Endothelial cell (in vitro differentiated cells): ENCODE measurements around the gene PPP1R9A. TPM values are rescaled to one million over a fixed set of nuclear protein-coding genes. Genes with fewer than 3 reads are reported as not detected.

Experiments
- DNase-seq: peaks from one replicate; pipeline ENCODE4 v3.0.0; 2021; ENCODE audit warnings: low spot score
- H3K27ac Mint-ChIP-seq: one replicate; pipeline ENCODE4 v1.8.0; 2021; ENCODE audit warnings: mixed read lengths, inconsistent platforms; ENCODE audit not compliant: unreplicated experiment
- H3K27me3 Mint-ChIP-seq: one replicate; pipeline ENCODE4 v1.8.0; 2021; ENCODE audit warnings: mild to moderate bottlenecking, moderate library complexity, mixed read lengths, inconsistent platforms; ENCODE audit not compliant: unreplicated experiment
- H3K36me3 Mint-ChIP-seq: one replicate; pipeline ENCODE4 v1.8.0; 2021; ENCODE audit warnings: mild to moderate bottlenecking, low read depth, mixed read lengths, inconsistent platforms; ENCODE audit not compliant: unreplicated experiment
- H3K4me1 Mint-ChIP-seq: one replicate; pipeline ENCODE4 v1.8.0; 2021; ENCODE audit warnings: mild to moderate bottlenecking, mixed read lengths, inconsistent platforms; ENCODE audit not compliant: unreplicated experiment
- H3K4me3 Mint-ChIP-seq: one replicate; pipeline ENCODE4 v1.8.0; 2021; ENCODE audit warnings: mild to moderate bottlenecking, mixed read lengths, inconsistent platforms; ENCODE audit not compliant: unreplicated experiment
- H3K9me3 Mint-ChIP-seq: one replicate; pipeline ENCODE4 v1.8.0; 2021; ENCODE audit warnings: mixed read lengths, inconsistent platforms; ENCODE audit not compliant: unreplicated experiment
- total RNA-seq: library from RNA; stranded (reverse); fragmentation: NEBNext Ultra II Directional; extraction: Animal tissue kit (Norgen Biotek cat#: 25700); gene quantifications from one replicate; pipeline ENCODE4 v1.2.1, GENCODE V29; 2021; ENCODE audit not compliant: unreplicated experiment
- TF ChIP-seq, protein P1 (sequence below): fragments of 200-600 bp; sonication (generic); IDR thresholded peaks from one replicate; pipeline ENCODE4 v1.5.0; 2021; ENCODE audit warnings: antibody characterized with exemption; ENCODE audit not compliant: unreplicated experiment

PPP1R9A gene
- total RNA-seq, 1 donor from 2014 or later: 22.2 TPM

DNA sequence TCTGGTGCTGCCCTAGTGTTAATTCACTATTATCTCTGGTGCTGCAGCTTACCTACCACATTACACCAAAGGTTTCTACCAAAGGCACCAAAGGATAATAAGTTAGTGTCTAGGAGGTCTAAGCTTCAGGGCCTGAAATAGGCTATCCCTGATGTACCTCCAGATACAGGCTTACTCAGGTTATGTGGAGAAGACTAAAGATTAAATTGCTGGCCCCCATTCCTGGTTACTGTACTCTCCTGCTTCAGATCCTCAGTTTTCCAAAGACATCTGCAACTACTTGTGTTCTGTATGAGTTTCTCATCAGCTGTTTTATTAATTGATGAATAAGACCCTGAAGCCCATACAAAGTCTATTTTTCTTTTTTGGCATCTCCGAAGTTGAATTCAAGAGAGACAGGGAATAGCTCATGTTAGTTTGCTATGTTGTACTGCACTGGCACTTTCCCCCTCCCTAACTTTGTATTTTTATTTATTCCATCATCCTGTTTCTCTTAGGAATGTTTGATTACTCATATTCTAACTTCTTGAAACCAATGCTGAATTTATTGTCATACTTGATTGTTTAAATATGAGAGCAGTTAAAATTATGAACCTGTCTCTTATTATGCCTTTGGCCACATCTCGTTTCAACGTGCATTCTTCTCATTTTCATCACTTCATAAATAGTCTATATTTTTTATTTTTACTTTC is 331.0 kb downstream of the PPP1R9A start:
- TF ChIP-seq, protein P1, sequence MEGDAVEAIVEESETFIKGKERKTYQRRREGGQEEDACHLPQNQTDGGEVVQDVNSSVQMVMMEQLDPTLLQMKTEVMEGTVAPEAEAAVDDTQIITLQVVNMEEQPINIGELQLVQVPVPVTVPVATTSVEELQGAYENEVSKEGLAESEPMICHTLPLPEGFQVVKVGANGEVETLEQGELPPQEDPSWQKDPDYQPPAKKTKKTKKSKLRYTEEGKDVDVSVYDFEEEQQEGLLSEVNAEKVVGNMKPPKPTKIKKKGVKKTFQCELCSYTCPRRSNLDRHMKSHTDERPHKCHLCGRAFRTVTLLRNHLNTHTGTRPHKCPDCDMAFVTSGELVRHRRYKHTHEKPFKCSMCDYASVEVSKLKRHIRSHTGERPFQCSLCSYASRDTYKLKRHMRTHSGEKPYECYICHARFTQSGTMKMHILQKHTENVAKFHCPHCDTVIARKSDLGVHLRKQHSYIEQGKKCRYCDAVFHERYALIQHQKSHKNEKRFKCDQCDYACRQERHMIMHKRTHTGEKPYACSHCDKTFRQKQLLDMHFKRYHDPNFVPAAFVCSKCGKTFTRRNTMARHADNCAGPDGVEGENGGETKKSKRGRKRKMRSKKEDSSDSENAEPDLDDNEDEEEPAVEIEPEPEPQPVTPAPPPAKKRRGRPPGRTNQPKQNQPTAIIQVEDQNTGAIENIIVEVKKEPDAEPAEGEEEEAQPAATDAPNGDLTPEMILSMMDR: no peak
- H3K36me3 Mint-ChIP-seq: no peaks in the 10 kb centered on the region
- DNase-seq: no peak

DNA sequence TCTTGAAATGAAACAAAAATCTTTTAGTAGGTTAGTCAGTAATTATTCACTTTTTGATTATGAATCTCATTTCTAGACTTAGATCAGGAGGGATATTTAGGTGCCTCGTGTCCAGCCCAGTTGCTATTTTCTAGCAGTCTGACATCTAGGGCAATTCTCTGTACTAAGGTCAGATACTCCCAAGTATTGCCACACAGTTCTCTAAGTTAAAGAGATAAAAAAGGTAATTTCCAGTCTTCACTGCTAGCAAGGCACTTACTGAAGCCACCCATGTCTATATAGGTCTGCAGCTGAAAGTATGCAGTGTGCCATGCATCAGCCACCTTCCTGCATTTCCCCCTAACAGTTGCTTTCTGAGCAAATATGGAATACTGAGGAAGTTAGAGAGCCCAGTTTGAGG is 333.5 kb downstream of the PPP1R9A start:
- no peak overlapping the region for H3K27ac Mint-ChIP-seq
- H3K4me3 Mint-ChIP-seq: no peak overlapping the region
- no peaks in the 10 kb centered on the region for H3K27me3 Mint-ChIP-seq
- H3K36me3 Mint-ChIP-seq: no peaks in the 10 kb centered on the region
- no peaks in the 10 kb centered on the region for H3K4me1 Mint-ChIP-seq
- DNase-seq: no peak
- TF ChIP-seq, protein P1: no peak
- no peaks in the 10 kb centered on the region for H3K9me3 Mint-ChIP-seq

More for the DNA sequence above, 331.0 kb downstream of the PPP1R9A start:
- H3K9me3 Mint-ChIP-seq: no peaks in the 10 kb centered on the region
- H3K4me1 Mint-ChIP-seq: no peaks in the 10 kb centered on the region
- no peak overlapping the region for H3K27ac Mint-ChIP-seq
- H3K27me3 Mint-ChIP-seq: no peaks in the 10 kb centered on the region
- no peak overlapping the region for H3K4me3 Mint-ChIP-seq

DNA sequence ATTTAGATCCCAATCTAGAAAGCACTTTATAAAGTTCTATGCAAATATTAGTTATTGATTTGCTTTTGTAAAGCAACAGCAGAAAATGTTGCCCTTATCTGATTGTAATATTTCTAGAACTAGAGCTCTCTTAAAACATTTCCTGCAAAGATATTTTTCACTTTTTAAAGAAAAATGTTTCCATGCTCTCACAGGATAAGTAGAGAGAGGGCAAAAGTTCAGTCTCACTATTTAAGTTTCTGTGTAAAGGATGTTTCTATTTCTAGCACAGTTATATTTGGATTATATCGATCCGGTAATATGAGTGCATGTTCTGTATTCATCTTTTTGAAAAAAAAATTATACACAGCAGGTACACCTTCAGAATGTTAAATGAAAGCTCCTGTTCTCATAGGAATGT is 334.9 kb downstream of the PPP1R9A start:
- H3K36me3 Mint-ChIP-seq: no peaks in the 10 kb centered on the region
- no peaks in the 10 kb centered on the region for H3K9me3 Mint-ChIP-seq
- H3K27me3 Mint-ChIP-seq: no peaks in the 10 kb centered on the region
- TF ChIP-seq, protein P1: no peak
- DNase-seq: no peak
- peaks cover 9% of the 10 kb centered on the region for H3K4me1 Mint-ChIP-seq
- H3K4me3 Mint-ChIP-seq: no peak overlapping the region
- no peak overlapping the region for H3K27ac Mint-ChIP-seq

DNA sequence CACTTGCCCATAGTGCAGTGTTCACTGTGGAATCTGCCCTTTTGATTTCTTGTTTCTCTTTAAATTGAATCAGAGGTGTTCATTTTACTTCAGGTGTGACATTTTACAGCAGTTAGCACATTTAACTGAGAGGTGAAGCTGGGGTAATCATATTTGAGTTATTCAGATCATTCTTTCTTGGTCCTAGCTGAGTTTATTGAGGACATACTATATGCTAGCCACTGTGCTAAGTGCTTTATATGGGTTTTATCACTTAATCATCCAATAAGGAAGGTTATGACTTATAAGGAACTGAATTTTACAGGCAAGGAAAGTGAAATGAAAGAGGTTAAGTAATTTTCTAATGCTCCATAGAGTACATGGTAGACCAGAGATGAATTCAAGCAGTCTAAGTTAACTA is 337.2 kb downstream of the PPP1R9A start:
- no peak overlapping the region for H3K4me3 Mint-ChIP-seq
- H3K27me3 Mint-ChIP-seq: no peaks in the 10 kb centered on the region
- TF ChIP-seq, protein P1: no peak
- no peaks in the 10 kb centered on the region for H3K9me3 Mint-ChIP-seq
- H3K36me3 Mint-ChIP-seq: no peaks in the 10 kb centered on the region
- no peak for DNase-seq
- H3K27ac Mint-ChIP-seq: no peak overlapping the region
- peaks cover 9% of the 10 kb centered on the region for H3K4me1 Mint-ChIP-seq

DNA sequence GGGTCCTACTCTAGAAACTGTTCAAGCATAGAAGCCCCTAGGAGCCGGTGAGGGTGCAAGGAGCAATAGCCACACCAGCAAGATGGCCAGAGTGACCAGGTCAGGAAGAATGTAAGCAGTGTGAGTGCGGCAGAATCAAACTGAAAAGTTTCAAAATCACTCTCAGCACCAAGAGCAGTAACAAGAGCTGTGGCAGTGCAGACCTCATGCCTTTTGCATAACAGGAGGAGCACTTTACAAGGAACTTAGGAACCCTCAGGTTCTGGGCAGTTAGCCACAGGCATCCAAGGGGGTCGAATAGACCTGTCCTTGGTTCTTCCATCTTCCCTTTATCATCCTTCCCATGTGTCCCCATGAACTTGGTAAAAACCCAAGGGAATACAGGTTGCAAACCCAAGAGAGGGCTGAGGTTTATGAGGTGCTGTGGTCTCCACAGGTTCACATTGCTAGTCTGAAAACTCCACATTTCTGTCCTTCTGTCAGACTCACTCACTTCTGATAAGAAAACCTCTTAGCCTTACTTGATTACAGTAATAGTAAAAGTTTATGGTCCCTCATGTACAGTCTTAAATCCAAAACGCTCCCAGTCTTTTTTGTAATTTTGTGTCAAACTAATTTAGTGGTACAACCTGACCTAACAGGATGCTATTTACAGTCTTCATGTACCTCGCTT is 338.6 kb downstream of the PPP1R9A start:
- H3K4me1 Mint-ChIP-seq: peaks cover 9% of the 10 kb centered on the region

More for the DNA sequence above, 338.6 kb downstream of the PPP1R9A start:
- TF ChIP-seq, protein P1: no peak
- Mint-ChIP-seq H3K9me3 (no peaks in the 10 kb centered on the region), H3K27me3 (no peaks in the 10 kb centered on the region), H3K36me3 (no peaks in the 10 kb centered on the region), H3K27ac (no peak overlapping the region), H3K4me3 (no peak overlapping the region)
- DNase-seq: no peak
